H1 (cell line): ENCODE measurements around the gene ADGRD2.
"Not testable (repeated sequence)": the region's sequence is repeated elsewhere in the genome, so short reads cannot be mapped to it uniquely, and the experiment has no call there.

Experiments
- CTCF ChIP-seq, 3 experiments: IDR thresholded peaks; 1 replicate in 2 of 3; 2 replicates in 1 of 3; pipeline versions ENCODE4 v1.5.1 to v1.6.1; 2011; ENCODE audit warnings: low read length in 3 of 3, mild to moderate bottlenecking in 3 of 3, inconsistent platforms in 2 of 3, low read depth in 1 of 3, moderate library complexity in 1 of 3; ENCODE audit not compliant: insufficient read depth in 1 of 3; ENCODE audit errors: control extremely low read depth in 1 of 3
- EZH2 ChIP-seq: fragments of 200-600 bp; sonication (generic); IDR thresholded peaks from 2 replicates; pipeline ENCODE4 v1.7.1; 2012; ENCODE audit warnings: low read depth, mild to moderate bottlenecking, moderate library complexity, low read length, inconsistent platforms; ENCODE audit not compliant: severe bottlenecking
- KDM5A ChIP-seq: fragments of 200-600 bp; IDR thresholded peaks from 2 replicates; pipeline ENCODE4 v1.7.1; 2012; ENCODE audit warnings: mild to moderate bottlenecking, low read length, inconsistent platforms, mixed read lengths
- MAFK ChIP-seq: IDR thresholded peaks from 2 replicates; pipeline ENCODE4 v1.6.1; 2012; ENCODE audit warnings: low read depth, mild to moderate bottlenecking, improper control_type of control experiment, low read length
- MAX ChIP-seq: IDR thresholded peaks from 2 replicates; pipeline ENCODE4 v1.6.1; 2012; ENCODE audit warnings: inconsistent platforms
- NRF1 ChIP-seq: IDR thresholded peaks from 2 replicates; pipeline ENCODE4 v1.6.1; 2011; ENCODE audit warnings: mild to moderate bottlenecking, low read depth, low read length, improper control_type of control experiment
- PHF8 ChIP-seq: fragments of 200-600 bp; sonication (generic); conservative IDR thresholded peaks from 2 replicates; pipeline ENCODE4 v1.7.1; 2012; ENCODE audit warnings: low read depth, mild to moderate bottlenecking, inconsistent platforms, low read length, moderate library complexity
- TCF12 ChIP-seq: IDR thresholded peaks from 2 replicates; pipeline ENCODE4 v1.6.1; 2011; ENCODE audit warnings: low read depth, mild to moderate bottlenecking, low read length

GRCh38 chr9:124425733-124426132, 24.5 kb upstream of the ADGRD2 start:
- not testable (repeated sequence) for TF ChIP-seq EZH2; MAX; MAFK; KDM5A; TCF12; PHF8; CTCF (IDR thresholded peaks at IDR 0.05; ENCODE audit: control extremely low read depth in 1 of 3, insufficient read depth in 1 of 3, low read depth in 1 of 3, low read length in 3 of 3); NRF1
